Hepatocyte (in vitro differentiated cells): ENCODE data around the gene ATN1.

ENCODE experiments used
- EZH2 ChIP-seq: fragments of 200-600 bp; sonication (generic); IDR thresholded peaks from 2 replicates; pipeline ENCODE4 v1.6.1; 2016; ENCODE audit warnings: antibody characterized with exemption, mild to moderate bottlenecking, borderline replicate concordance
- TF ChIP-seq, protein P1 (sequence below): fragments of 200-600 bp; sonication (generic); IDR thresholded peaks from 2 replicates; pipeline ENCODE4 v1.5.1; 2016; ENCODE audit warnings: antibody characterized with exemption, mild to moderate bottlenecking; ENCODE audit not compliant: poor library complexity

DNA sequence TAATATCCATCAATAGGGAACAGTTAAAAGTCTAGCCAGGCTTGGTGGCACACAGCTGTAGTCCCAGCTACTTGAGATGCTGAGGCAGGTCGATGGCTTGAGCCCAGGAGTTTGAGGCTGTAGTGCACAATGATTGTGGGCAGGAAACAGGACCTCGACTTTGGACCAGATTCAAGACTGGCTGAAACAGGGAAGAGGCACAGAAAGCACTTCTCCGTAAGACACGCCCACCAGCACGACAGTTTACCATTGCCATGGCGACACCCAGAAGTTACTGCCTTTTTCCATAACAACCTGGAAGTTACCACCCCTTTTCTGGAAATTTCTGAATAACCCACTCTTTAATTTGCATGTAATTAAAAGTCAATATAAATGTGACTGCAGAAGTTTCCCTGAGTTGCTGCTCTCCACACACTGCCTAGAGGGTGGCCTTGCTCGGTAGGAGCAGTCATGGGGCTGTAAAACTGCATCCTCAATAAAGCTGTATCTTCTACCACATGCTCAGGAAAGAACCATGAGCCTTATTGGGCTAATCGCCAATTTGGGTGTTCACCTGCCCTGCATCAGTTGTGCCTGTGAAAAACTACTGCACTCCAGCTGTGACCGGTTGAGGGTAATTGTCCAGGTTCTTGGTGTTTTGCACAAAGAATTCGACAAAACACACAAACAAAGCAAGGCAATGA lies 27.8 kb upstream of the ATN1 start:
- TF ChIP-seq, protein P1, sequence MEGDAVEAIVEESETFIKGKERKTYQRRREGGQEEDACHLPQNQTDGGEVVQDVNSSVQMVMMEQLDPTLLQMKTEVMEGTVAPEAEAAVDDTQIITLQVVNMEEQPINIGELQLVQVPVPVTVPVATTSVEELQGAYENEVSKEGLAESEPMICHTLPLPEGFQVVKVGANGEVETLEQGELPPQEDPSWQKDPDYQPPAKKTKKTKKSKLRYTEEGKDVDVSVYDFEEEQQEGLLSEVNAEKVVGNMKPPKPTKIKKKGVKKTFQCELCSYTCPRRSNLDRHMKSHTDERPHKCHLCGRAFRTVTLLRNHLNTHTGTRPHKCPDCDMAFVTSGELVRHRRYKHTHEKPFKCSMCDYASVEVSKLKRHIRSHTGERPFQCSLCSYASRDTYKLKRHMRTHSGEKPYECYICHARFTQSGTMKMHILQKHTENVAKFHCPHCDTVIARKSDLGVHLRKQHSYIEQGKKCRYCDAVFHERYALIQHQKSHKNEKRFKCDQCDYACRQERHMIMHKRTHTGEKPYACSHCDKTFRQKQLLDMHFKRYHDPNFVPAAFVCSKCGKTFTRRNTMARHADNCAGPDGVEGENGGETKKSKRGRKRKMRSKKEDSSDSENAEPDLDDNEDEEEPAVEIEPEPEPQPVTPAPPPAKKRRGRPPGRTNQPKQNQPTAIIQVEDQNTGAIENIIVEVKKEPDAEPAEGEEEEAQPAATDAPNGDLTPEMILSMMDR: no peak
- TF ChIP-seq EZH2: no peak
